ENCODE results near the gene KDELR3. TPM values are rescaled to one million over a fixed set of nuclear protein-coding genes. Genes with fewer than 3 reads are reported as not detected.

KDELR3 gene
- total RNA-seq, 6 donors from 2014 or later, result 7.3 to 14.2 (median 9.7) TPM

DNA sequence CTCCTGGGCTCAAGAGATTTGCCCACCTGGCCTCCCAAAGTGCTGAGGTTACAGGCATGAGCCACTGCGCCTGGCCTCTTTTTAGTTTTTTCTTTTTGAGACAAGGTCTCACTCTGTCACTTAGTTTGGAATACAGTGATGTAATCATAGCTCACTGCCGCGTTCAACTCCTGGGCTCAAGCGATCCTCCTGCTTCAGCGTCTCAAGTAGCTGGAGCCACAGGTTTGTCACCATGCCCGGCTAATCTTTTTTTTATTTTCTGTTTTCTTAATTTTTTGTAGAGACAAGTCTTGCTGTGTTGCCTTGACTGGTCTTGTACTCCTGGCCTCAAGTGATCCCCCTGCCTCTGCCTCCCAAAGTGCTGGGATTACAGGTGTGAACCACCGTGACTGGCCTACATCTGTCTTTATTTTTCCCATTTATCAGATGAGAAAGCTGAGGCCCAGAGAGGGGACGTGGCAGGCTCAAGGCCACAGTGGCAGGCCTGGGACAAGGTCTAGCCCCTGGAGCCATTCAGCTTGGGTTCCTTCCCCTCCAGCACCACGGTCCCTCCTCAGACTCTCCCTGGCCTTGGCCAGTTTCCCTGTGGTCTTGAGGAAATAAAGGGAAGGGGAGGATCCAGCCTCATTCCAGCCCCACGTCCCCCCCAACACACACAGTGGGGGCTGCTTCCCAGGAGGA lies 2.8 kb upstream of the KDELR3 start:
- H3K27me3 ChIP-seq, result peaks cover 0 to 8% (median 4%) of the 10 kb centered on the region in 4 donors
- no peak for TF ChIP-seq EP300 (IDR thresholded peaks at IDR 0.05)
- TF ChIP-seq POLR2A (IDR thresholded peaks at IDR 0.05), result no peak
- no peak for TF ChIP-seq POLR2AphosphoS5 (IDR thresholded peaks at IDR 0.05)
- TF ChIP-seq, protein P1, sequence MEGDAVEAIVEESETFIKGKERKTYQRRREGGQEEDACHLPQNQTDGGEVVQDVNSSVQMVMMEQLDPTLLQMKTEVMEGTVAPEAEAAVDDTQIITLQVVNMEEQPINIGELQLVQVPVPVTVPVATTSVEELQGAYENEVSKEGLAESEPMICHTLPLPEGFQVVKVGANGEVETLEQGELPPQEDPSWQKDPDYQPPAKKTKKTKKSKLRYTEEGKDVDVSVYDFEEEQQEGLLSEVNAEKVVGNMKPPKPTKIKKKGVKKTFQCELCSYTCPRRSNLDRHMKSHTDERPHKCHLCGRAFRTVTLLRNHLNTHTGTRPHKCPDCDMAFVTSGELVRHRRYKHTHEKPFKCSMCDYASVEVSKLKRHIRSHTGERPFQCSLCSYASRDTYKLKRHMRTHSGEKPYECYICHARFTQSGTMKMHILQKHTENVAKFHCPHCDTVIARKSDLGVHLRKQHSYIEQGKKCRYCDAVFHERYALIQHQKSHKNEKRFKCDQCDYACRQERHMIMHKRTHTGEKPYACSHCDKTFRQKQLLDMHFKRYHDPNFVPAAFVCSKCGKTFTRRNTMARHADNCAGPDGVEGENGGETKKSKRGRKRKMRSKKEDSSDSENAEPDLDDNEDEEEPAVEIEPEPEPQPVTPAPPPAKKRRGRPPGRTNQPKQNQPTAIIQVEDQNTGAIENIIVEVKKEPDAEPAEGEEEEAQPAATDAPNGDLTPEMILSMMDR (IDR thresholded peaks at IDR 0.05), result no peak
- no peaks in the 10 kb centered on the region for H3K9me3 ChIP-seq
- peaks cover 24 to 35% (median 29%) of the 10 kb centered on the region in 4 donors for H3K4me1 ChIP-seq
- no peaks in the 10 kb centered on the region for H3K36me3 ChIP-seq
- no peak overlapping the region for H3K4me3 ChIP-seq
- DNase-seq (no peak), ATAC-seq (ENCODE audit: low FRiP score in 2 of 2) (no peak)
- 76 to 83% methylated on average over 10 of the region's 10 CpGs for WGBS, 2 donors
- H3K27ac ChIP-seq, result no peak overlapping the region

DNA sequence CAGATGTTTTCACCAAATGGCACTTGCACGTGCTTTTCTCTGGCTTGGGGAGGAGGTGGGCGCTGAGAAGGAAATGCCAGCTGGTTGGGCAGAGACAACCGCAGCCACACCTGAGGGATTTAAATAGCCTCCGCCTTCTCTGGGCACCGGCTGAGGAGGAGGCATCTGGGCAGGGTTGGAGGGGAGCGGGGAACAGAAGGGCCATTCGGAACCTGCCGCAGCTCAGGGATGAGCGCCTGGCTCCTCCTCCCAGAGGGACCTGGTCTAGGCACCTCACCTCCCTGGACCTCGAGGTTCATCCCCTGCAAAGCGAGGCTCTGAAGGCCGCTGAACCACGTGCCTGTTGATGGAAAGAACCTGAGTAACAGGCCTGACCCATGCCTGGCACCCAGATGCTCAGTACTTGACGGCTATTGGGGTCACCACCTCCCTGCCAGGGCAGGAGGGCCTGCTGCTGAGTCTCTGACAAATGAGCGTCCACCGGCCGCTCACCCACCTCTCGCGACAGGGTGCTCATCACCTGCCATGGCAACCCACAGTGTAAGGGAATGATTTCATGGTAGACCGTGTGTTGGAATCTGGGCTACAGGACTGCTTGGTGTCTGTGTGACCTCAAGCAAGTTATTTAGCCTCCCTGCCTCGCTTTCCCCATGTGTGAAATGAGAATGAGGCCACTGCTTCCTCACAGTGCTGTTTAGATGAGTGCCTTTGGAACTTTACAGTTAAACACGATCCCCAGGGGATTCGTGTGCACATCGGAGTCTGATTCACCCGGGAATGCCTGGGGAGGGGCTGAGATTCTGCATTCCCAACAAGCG lies 2.0 kb upstream of the KDELR3 start:
- peaks cover 24 to 35% (median 29%) of the 10 kb centered on the region in 4 donors for H3K4me1 ChIP-seq
- no peak for TF ChIP-seq POLR2A (IDR thresholded peaks at IDR 0.05)
- TF ChIP-seq, protein P1 (IDR thresholded peaks at IDR 0.05), result no peak
- TF ChIP-seq POLR2AphosphoS5 (IDR thresholded peaks at IDR 0.05), result no peak
- TF ChIP-seq EP300 (IDR thresholded peaks at IDR 0.05), result no peak
- no peaks in the 10 kb centered on the region for H3K36me3 ChIP-seq
- ATAC-seq (ENCODE audit: low FRiP score in 2 of 2) (no peak), DNase-seq (no peak)
- WGBS, 2 donors, result 74 to 77% methylated on average over 15 to 26 of the region's 26 CpGs
- H3K27me3 ChIP-seq, result peaks cover 0 to 8% (median 4%) of the 10 kb centered on the region in 4 donors
- H3K27ac ChIP-seq, result no peak overlapping the region
- no peak overlapping the region for H3K4me3 ChIP-seq
- no peaks in the 10 kb centered on the region for H3K9me3 ChIP-seq

DNA sequence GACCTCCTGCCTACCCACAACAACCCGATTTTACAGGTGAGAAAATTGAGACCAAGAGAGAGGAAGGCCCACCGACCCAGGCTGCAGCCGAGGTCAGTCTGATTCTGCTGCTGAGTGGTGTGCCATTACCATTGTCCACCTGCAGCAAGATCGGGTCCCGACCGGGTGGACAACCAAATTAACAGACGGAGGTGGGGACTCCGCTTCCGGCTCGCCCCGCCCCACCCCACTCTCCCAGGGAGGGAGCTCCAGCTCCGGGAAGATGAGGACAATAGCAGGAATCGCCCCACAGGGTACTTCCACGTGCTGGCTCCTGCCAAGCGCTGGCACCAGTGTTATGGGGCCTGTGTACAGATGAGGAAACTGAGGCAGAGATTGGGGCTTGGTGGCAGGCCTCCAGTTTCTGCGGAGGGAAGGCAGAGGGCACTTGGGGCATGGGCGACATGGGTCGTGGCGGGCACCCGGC lies 425 bp upstream of the KDELR3 start:
- ATAC-seq (ENCODE audit: low FRiP score in 2 of 2) (peak in 1 of 2 donors; percentile 38), DNase-seq (peak in 1 of 2 donors; percentile 82)
- Histone ChIP-seq H3K27ac (peak overlapping the region in 1 of 4 donors; percentile 38), H3K27me3 (peaks cover 0 to 8% (median 3%) of the 10 kb centered on the region in 4 donors), H3K4me1 (peaks cover 15 to 24% (median 19%) of the 10 kb centered on the region in 4 donors), H3K4me3 (peak overlapping the region in 3 of 4 donors; percentile 56 to 63 (median 61)), H3K9me3 (no peaks in the 10 kb centered on the region), H3K36me3 (no peaks in the 10 kb centered on the region)
- TF ChIP-seq EP300 (IDR thresholded peaks at IDR 0.05) (no peak), POLR2A (IDR thresholded peaks at IDR 0.05) (no peak), POLR2AphosphoS5 (IDR thresholded peaks at IDR 0.05) (no peak)
- TF ChIP-seq, protein P1 (IDR thresholded peaks at IDR 0.05), result no peak
- WGBS, 2 donors, result 7 to 14% methylated on average over 9 to 20 of the region's 20 CpGs

DNA sequence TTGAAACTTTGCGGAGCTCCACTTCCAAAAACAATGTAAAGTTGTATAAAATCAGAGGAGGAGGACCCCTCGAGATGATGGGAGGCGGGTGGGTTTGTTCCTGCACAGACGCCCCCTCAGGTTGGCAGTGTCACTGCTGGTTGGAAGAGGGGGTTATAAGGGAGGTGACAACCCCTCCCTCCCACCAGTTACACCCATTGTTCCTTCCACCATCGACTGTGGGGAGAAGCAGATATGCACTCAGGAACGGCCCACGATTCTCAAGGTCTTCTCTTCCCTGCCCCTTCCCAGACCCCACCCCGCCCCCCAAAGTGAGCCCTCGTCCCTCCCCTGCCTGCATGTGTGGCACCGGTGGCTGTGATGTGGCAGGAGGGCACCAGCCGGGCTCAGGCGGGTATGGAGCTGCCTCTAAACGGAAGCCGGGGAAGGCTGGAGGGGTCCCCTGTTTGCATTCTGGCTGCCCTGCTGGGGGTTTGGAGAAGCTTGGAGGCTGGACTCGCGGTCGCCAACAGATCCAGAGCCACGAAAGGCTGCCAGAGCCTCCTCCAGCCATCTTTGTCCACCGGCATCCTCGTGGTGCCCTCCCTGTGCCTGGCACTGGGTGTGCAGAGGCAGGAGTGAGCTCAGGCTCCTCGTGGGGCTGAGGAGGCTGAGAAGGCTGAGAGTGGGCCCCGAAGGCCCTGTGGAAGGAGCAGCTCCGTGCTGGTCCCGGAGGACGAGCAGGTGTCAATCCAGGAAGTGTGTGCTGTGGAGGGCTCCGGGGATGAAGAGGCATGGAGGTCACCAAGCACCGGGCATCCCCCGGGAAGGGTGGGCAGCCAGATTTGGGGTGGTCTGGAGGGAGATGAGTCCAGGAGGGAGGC lies 778 bp downstream of the KDELR3 start:
- DNase-seq (peak in 1 of 2 donors; percentile 68), ATAC-seq (ENCODE audit: low FRiP score in 2 of 2) (peak in 1 of 2 donors; percentile 6)
- no peaks in the 10 kb centered on the region for H3K9me3 ChIP-seq
- H3K4me1 ChIP-seq, result peaks cover 15 to 20% (median 17%) of the 10 kb centered on the region in 4 donors
- H3K27me3 ChIP-seq, result peaks cover 0 to 3% (median 0%) of the 10 kb centered on the region in 4 donors
- no peaks in the 10 kb centered on the region for H3K36me3 ChIP-seq
- TF ChIP-seq, protein P1 (IDR thresholded peaks at IDR 0.05), result no peak
- no peak for TF ChIP-seq POLR2AphosphoS5 (IDR thresholded peaks at IDR 0.05)
- TF ChIP-seq POLR2A (IDR thresholded peaks at IDR 0.05), result no peak
- 68% methylated on average over 27 of the region's 28 CpGs for WGBS, 2 donors
- H3K4me3 ChIP-seq, result peak overlapping the region; percentile 55 to 63 (median 58)
- H3K27ac ChIP-seq, result peak overlapping the region in 2 of 4 donors; percentile 22 to 38

Data from upper lobe of left lung (tissue), 6 donors.